SH-SY5Y (cell line): ENCODE data around the gene RNU5D-1.

Experiments used
- GATA2 ChIP-seq: IDR thresholded peaks from 2 replicates; pipeline ENCODE4 v1.6.1; 2011; ENCODE audit warnings: mild to moderate bottlenecking, low read depth, low read length
- GATA3 ChIP-seq: IDR thresholded peaks from 2 replicates; pipeline ENCODE4 v1.6.1; 2011; ENCODE audit warnings: low read depth, mild to moderate bottlenecking, low read length, moderate library complexity

- TF ChIP-seq GATA2 (no peak), GATA3 (no peak)
Measured at GRCh38 chr1:44776730-44777068, 45.7 kb upstream of the RNU5D-1 start.
